Spleen (tissue), 7 donors: ENCODE data around the gene HIVEP1.

Source experiments
- CTCF ChIP-seq, 11 experiments: fragments of 200-600 bp in 7 of 11; fragments of 450-650 bp in 4 of 11; sonication (generic) in 4 of 11; IDR thresholded peaks in 8 of 11; conservative IDR thresholded peaks in 3 of 11; 1 replicate in 7 of 11; 2 replicates in 4 of 11; pipeline versions ENCODE4 v1.4.0 to v1.8.0; 2016 to 2021; ENCODE audit warnings: antibody characterized with exemption in 11 of 11, inconsistent platforms in 4 of 11, mild to moderate bottlenecking in 1 of 11
- POLR2A ChIP-seq, 3 donors: fragments of 450-650 bp; IDR thresholded peaks; one replicate each; pipeline ENCODE4 v1.5.1; 2017; ENCODE audit warnings: antibody characterized with exemption in 3 of 3, mild to moderate bottlenecking in 1 of 3
- POLR2AphosphoS5 ChIP-seq, 3 donors: sonication (generic); formaldehyde crosslinking; IDR thresholded peaks; one replicate each; pipeline ENCODE4 v1.5.1; 2017; ENCODE audit warnings: antibody characterized with exemption in 3 of 3
- donor health status: DM: no; HTN: no; CAD: no; lungs with moderate emphysema.
- donor health status: DM: no; HTN: no; CAD: no.
- donor health status: DM: no; HTN: no; CAD: no.

- TF ChIP-seq CTCF (IDR thresholded peaks at IDR 0.05 in 8 of 11, conservative IDR thresholded peaks at IDR 0.05 in 3 of 11): no peak
- no peak for TF ChIP-seq POLR2A (IDR thresholded peaks at IDR 0.05)
- TF ChIP-seq POLR2AphosphoS5 (IDR thresholded peaks at IDR 0.05): no peak
These were observed 190.9 kb downstream of the HIVEP1 start for GRCh38 chr6:12203001-12203400.
